HCEC 1CT (cell line): ENCODE results near the gene LRP1.

ENCODE experiments used
- DNase-seq: peaks from one replicate; pipeline ENCODE4 v3.0.0-alpha.2; 2017

Gene LRP1

GRCh38 chr12:57157588-57158173 is 29.4 kb downstream of the LRP1 start:
- no peak for DNase-seq

DNA sequence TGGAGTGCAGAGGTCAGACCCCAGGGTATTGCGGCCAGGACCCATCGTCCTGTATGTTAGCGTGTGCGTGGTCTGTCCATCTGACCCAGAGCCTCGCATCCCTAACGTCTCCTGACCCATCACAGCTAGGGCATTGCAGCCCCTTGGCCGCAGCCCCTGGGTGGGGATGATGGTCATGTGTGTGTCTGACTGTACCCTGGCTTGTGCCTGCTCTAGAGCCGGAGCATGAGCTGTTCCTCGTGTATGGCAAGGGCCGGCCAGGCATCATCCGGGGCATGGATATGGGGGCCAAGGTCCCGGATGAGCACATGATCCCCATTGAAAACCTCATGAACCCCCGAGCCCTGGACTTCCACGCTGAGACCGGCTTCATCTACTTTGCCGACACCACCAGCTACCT is 29.9 kb downstream of the LRP1 start:
- no peak for DNase-seq

- no peak for DNase-seq
Measured at GRCh38 chr12:57158665-57159064, 30.4 kb downstream of the LRP1 start.

- DNase-seq, result no peak
Measured at GRCh38 chr12:57159311-57159710, 31.0 kb downstream of the LRP1 start.

GRCh38 chr12:57160040-57160439 is 31.8 kb downstream of the LRP1 start:
- DNase-seq, result no peak

DNA sequence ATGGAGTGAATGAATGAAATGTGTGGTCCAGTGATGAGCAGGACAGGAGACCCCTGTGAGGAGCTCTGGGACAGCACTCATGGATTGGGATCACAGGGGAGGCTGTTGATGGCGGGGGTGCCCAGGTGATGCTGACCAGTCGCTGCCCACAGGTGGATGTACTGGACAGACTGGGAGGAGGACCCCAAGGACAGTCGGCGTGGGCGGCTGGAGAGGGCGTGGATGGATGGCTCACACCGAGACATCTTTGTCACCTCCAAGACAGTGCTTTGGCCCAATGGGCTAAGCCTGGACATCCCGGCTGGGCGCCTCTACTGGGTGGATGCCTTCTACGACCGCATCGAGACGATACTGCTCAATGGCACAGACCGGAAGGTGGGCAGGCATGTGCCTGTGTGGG is 32.5 kb downstream of the LRP1 start:
- DNase-seq, result no peak

GRCh38 chr12:57161491-57161890 is 33.2 kb downstream of the LRP1 start:
- DNase-seq, result peak; percentile 71

- no peak for DNase-seq
Measured at GRCh38 chr12:57162553-57163125, 34.4 kb downstream of the LRP1 start.

DNA sequence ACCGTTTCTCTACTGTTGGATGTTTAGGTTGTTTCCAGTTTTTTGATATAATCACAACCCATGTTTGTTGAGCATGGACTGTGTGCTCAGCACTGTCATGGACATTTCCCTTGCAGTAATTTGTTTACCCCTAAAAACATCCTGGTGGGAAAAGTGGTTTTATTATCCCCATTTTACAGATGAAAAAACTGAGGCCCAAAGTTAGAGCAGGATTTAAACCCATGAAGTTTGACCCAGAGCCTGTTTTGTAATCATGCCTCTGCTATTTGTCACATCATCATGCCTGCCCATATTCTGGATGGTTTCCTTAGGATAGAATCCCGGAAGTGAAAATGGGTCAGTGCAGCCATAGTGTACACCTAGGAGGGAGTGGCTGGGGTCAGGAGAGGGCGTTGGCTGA is 36.2 kb downstream of the LRP1 start:
- DNase-seq, result no peak

- no peak for DNase-seq
Measured at GRCh38 chr12:57164966-57165625, 36.8 kb downstream of the LRP1 start.

DNA sequence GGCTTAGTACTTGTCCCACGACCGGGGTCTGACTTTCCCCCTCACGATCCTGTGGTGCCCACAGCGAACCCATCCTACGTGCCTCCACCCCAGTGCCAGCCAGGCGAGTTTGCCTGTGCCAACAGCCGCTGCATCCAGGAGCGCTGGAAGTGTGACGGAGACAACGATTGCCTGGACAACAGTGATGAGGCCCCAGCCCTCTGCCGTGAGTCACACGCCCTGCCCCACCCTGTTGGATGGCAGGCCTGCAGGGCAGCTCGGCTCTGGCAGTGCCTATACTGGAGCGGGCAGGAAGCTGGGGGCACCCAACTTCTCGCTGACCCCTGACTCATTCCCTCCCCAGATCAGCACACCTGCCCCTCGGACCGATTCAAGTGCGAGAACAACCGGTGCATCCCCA is 37.5 kb downstream of the LRP1 start:
- DNase-seq, result no peak

DNA sequence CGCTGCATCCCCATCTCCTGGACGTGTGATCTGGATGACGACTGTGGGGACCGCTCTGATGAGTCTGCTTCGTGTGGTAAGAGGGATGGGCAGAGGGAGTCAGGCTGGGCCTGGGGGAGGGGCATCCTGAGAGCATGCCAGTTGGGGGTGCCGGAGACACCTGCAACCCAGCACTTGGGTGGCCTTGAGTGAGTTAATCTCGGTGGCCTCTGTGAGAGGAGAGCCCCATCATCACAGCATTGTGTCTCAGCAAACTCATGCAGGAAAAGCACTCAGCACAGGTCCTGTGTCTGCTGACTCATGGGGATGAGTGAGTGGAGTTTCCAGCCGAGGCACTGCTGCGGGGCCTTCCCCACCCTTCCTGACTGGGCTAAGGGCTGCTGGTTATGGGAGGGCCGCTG is 38.7 kb downstream of the LRP1 start:
- peak; percentile 74 for DNase-seq

GRCh38 chr12:57168058-57168457 is 39.8 kb downstream of the LRP1 start:
- no peak for DNase-seq

GRCh38 chr12:57169046-57169795 is 40.9 kb downstream of the LRP1 start:
- no peak for DNase-seq

DNA sequence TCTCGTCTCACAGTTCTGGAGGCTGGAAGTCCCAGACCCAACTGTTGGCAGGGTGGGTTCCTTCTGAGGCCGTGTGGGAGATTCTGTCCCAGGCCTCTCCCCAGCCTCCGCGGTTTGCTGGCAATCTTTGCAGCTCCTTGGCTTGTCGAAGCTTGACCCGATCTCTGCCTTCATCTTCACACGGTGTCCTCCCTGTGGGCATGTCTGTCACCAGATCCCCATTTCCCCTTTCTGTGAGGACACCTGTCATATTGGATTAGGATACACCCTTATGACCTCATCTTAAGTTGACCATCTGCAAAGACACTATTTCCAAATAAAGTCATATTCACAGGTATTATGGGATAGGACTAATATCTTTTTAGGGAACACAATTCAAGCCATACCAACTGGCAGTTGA is 41.7 kb downstream of the LRP1 start:
- no peak for DNase-seq

- no peak for DNase-seq
Measured at GRCh38 chr12:57170408-57170807, 42.1 kb downstream of the LRP1 start.

DNA sequence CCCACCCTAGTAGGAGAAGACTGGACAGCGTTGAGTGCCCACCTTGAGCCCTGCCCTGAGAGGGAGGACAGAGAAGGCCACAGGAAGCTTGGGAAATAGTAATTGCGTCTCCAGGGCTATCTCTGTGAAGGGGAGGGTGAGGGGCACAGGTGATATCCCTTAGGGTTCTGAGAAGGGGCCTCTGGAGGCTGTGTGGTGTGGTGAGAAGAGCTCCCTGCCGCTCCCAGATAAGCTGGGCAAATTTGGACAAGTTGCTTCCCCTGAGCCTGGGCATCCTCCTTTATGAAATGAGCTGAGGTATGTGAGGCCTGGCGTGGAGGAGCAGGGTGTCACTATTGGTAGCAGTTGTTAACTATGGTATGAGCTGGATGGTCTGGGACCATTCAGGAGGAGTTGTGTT is 42.6 kb downstream of the LRP1 start:
- no peak for DNase-seq

GRCh38 chr12:57171668-57172067 is 43.4 kb downstream of the LRP1 start:
- DNase-seq, result peak; percentile 75

DNA sequence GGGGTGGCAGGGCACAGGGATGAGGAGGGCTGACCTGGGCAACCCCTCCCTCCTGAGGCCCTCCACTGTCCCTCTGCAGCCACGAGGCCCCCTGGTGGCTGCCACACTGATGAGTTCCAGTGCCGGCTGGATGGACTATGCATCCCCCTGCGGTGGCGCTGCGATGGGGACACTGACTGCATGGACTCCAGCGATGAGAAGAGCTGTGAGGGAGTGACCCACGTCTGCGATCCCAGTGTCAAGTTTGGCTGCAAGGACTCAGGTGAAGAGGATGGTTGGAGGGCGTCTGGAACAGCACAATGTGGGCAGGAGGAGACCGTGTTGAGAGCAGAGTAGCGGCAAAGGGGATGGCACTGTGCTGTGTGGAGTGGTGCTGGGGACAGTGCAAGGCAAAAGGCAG is 44.8 kb downstream of the LRP1 start:
- no peak for DNase-seq

DNA sequence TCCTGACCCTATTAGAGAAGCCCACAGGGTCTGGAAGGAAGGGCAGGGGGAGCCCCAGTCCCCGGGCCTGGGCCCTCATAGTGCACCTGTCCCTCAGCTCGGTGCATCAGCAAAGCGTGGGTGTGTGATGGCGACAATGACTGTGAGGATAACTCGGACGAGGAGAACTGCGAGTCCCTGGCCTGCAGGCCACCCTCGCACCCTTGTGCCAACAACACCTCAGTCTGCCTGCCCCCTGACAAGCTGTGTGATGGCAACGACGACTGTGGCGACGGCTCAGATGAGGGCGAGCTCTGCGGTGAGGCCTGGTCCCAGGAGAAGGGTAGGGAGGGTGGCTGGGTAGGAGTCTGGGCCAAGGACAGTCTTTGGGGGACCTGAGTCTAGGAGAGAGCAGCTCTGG is 45.4 kb downstream of the LRP1 start:
- no peak for DNase-seq

DNA sequence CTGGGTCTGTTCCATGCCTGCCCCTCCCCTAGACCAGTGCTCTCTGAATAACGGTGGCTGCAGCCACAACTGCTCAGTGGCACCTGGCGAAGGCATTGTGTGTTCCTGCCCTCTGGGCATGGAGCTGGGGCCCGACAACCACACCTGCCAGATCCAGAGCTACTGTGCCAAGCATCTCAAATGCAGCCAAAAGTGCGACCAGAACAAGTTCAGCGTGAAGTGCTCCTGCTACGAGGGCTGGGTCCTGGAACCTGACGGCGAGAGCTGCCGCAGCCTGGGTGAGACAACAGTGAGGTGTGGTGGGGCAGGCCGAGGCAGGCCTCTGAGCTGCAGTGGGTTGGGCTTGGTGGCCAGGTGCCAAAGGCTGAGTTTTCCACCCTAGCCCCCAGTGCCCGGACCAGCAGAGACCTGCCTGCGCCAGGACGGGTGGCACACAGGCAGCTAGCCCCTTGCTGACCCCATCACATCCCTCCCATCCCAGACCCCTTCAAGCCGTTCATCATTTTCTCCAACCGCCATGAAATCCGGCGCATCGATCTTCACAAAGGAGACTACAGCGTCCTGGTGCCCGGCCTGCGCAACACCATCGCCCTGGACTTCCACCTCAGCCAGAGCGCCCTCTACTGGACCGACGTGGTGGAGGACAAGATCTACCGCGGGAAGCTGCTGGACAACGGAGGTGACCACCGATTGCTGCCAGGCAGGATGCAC is 47.3 kb downstream of the LRP1 start:
- peak; percentile 55 for DNase-seq

DNA sequence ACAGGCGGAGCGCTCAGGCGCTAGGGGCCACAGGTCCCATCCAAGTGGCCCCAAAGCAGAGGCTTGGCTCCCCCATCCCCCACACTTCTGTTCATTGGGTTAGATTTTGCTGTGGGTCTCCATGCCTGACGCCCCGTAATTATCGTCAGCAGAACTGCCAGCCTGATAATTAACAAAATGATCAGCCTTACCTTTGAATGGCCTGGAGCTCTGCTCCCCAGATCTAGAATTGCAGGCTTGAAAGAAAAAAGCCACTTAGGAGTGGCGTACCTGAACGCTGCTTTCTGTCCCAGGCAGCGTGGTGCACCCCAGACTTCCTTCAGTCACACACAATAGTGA is 47.8 kb downstream of the LRP1 start:
- no peak for DNase-seq

DNA sequence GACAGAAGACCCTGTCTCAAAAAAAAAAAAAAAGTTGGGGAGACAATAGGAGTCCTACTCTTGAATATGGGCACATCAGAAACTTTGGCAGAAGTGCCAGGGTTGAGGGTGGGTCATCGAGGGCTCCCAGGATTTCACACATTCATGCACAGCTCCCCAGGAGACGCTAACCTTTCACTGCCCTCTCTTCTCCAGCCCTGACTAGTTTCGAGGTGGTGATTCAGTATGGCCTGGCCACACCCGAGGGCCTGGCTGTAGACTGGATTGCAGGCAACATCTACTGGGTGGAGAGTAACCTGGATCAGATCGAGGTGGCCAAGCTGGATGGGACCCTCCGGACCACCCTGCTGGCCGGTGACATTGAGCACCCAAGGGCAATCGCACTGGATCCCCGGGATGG is 48.6 kb downstream of the LRP1 start:
- no peak for DNase-seq

- DNase-seq, result no peak
Measured at GRCh38 chr12:57177354-57177753, 49.1 kb downstream of the LRP1 start.
